ENCODE results near the gene CD37. TPM values are rescaled to one million over a fixed set of nuclear protein-coding genes. Genes with fewer than 3 reads are reported as not detected.

CD37 gene
- total and polyA plus RNA-seq, 2 donors (not counting 1 experiment from before 2014, with no cell fraction given), result 1,998 to 2,188 TPM

DNA sequence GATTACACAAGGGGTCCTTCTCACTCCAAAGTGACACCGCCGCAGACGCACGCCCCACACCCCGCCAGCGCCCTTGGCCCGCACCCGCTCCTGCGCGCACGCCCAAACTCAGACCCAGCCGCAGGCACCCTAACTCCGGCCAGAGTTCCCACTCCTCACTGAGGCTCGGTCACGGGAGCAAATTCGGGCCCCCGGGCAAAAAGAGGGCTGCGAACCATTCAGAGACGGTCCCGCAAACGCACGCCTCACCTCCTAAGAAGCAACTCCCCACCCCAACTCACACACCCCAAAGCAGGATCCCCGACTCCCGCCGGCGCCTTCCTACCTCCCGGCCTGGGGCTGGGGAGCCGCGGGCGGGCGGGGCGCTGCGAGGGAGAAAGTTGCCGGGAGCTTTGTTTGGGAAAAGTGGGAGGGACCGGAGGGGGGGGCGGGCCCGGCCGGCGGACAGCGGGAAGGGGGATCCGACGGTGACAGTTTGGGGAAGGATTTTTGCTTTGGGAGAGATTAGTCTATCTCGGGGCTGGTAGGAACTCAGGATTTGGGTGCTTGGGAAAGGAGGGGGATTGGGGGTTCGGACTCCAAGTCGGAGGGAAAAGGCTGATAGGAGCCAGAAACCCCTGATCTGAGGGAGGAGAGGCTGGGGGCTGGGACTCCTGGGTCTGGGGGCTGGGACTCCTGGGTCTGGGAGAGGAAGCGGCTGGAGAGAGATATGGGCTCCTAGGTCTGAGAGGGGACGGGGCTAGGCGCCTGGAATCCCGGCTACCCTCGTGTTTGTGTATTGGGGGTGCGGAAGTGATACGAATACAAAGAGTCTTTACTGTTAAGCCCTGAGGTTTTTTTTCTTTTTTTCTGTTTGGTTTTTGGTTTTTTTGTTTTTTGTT is 27.1 kb downstream of the CD37 start, which contains the start of gene TEAD2:
TSS of gene TEAD2 (minus strand) at position 369 of the 881 bp plus-strand sequence. CDS start 2,341 bp downstream, outside the sequence.
- H3K27me3 ChIP-seq (replicated peaks in 1 of 4; ENCODE audit: control extremely low read depth in 1 of 4, control insufficient read depth in 3 of 4, insufficient read depth in 4 of 4, low read length in 3 of 4), result peaks cover 0 to 10% (median 3%) of the 10 kb centered on the region in 4 experiments
- Mint-ChIP-seq H3K4me1 (peaks cover 44% of the 10 kb centered on the region), H3K27me3 (no peaks in the 10 kb centered on the region), H3K4me3 (no peak within 1 kb of the TSS), H3K9me3 (ENCODE audit: insufficient read depth) (no peaks in the 10 kb centered on the region), H3K27ac (peak within 1 kb of the TSS; percentile 84)
- H4K20me1 ChIP-seq (ENCODE audit: control insufficient read depth, insufficient read depth, low read length, poor library complexity, severe bottlenecking), result no peaks in the 10 kb centered on the region
- TF ChIP-seq EZH2 (IDR thresholded peaks at IDR 0.05; ENCODE audit: borderline replicate concordance, insufficient read depth, low read depth, low read length, poor library complexity, severe bottlenecking), result no peak
- peak within 1 kb of the TSS; percentile 65 for H3K9ac ChIP-seq (ENCODE audit: low read length)
- peak within 1 kb of the TSS; percentile 98 for H3K4me2 ChIP-seq (replicated peaks; ENCODE audit: low read depth, low read length, poor library complexity, severe bottlenecking)
- H3K36me3 ChIP-seq (replicated peaks in 1 of 2; ENCODE audit: control extremely low read depth in 1 of 2, control insufficient read depth in 1 of 2, extremely low read depth in 1 of 2, insufficient read depth in 2 of 2, low read length in 1 of 2), result no peaks in the 10 kb centered on the region
- peak; percentile 63 for DNase-seq
- H3K79me2 ChIP-seq (ENCODE audit: control insufficient read depth, insufficient read depth, low read length), result no peaks in the 10 kb centered on the region
- peak within 1 kb of the TSS; percentile 57 to 70 for H3K27ac ChIP-seq (ENCODE audit: low read length in 2 of 2)
- ChIA-PET CTCF (interaction anchor here (0.6 to 1.1 kb wide), 5 partner anchors 29 to 87 kb away, joined by 3 to 4 read pairs (median 3); no protein-coding TSS in a partner anchor), POLR2A (interaction anchor here (0.9 to 2.7 kb wide), 5 partner anchors 9 to 29 kb away, joined by 3 to 11 read pairs (median 5); partner anchors contain the start of gene CD37)
- peak within 1 kb of the TSS in 4 of 5 experiments; percentile 45 to 83 (median 58) for H3K4me3 ChIP-seq (ENCODE audit: control extremely low read depth in 1 of 5, extremely low read depth in 1 of 5, insufficient read depth in 1 of 5, low read depth in 2 of 5, low read length in 4 of 5)
- WGBS (ENCODE audit: insufficient coverage), result 2% methylated on average over 50 of the region's 52 CpGs
- no peak for ATAC-seq (ENCODE audit: low read depth)
- intact Hi-C loops (cut with micrococcal nuclease), result loop anchor here (5.0 kb wide), 1 partner anchor 35 kb away; the partner anchor contains the start of gene SLC6A16
- peak within 1 kb of the TSS; percentile 77 for H2AFZ ChIP-seq (ENCODE audit: insufficient read depth, low read depth, low read length, poor library complexity, severe bottlenecking)
- peaks cover 0 to 8% (median 4%) of the 10 kb centered on the region in 3 donors for H3K9me3 ChIP-seq (ENCODE audit: control extremely low read depth in 1 of 3, control insufficient read depth in 2 of 3, insufficient read depth in 1 of 3, low read length in 2 of 3)
- H3K4me1 ChIP-seq (ENCODE audit: control insufficient read depth in 2 of 2, insufficient read depth in 2 of 2, low read length in 2 of 2), result peaks cover 51 to 62% of the 10 kb centered on the region in 2 donors

DNA sequence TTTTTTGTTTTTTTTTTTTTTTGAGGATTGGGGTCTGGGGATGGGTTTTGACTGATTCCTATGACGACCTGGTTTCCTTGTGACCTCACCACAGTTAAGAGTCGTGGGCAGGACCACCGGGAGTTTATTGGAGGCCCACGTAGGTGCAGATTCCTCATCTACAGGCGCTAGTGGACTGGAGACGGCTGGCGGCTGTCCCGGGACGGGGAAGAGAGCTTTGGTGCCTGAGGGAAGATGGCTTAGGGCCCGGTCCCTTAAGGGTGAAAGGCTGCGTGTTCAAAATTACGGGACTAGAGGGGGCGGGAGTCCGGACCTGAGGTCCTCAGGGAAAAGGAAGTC is 27.7 kb downstream of the CD37 start:
- Histone ChIP-seq H3K4me2 (replicated peaks; ENCODE audit: low read depth, low read length, poor library complexity, severe bottlenecking) (peak overlapping the region; percentile 98), H3K4me1 (ENCODE audit: control insufficient read depth in 2 of 2, insufficient read depth in 2 of 2, low read length in 2 of 2) (peaks cover 46 to 56% of the 10 kb centered on the region in 2 donors), H3K27me3 (replicated peaks in 1 of 4; ENCODE audit: control extremely low read depth in 1 of 4, control insufficient read depth in 3 of 4, insufficient read depth in 4 of 4, low read length in 3 of 4) (peaks cover 0 to 10% (median 3%) of the 10 kb centered on the region in 4 experiments), H3K79me2 (ENCODE audit: control insufficient read depth, insufficient read depth, low read length) (no peaks in the 10 kb centered on the region), H3K36me3 (replicated peaks in 1 of 2; ENCODE audit: control extremely low read depth in 1 of 2, control insufficient read depth in 1 of 2, extremely low read depth in 1 of 2, insufficient read depth in 2 of 2, low read length in 1 of 2) (no peaks in the 10 kb centered on the region), H3K4me3 (ENCODE audit: control extremely low read depth in 1 of 5, extremely low read depth in 1 of 5, insufficient read depth in 1 of 5, low read depth in 2 of 5, low read length in 4 of 5) (peak overlapping the region in 4 of 5 experiments; percentile 45 to 83 (median 58)), H3K27ac (ENCODE audit: low read length in 2 of 2) (peak overlapping the region in 1 of 2 donors; percentile 6), H2AFZ (ENCODE audit: insufficient read depth, low read depth, low read length, poor library complexity, severe bottlenecking) (peak overlapping the region; percentile 77), H4K20me1 (ENCODE audit: control insufficient read depth, insufficient read depth, low read length, poor library complexity, severe bottlenecking) (no peaks in the 10 kb centered on the region), H3K9ac (ENCODE audit: low read length) (peak overlapping the region; percentile 65), H3K9me3 (ENCODE audit: control extremely low read depth in 1 of 3, control insufficient read depth in 2 of 3, insufficient read depth in 1 of 3, low read length in 2 of 3) (peaks cover 0 to 9% (median 4%) of the 10 kb centered on the region in 3 donors)
- intact Hi-C loops (cut with micrococcal nuclease), result loop anchor here (1.0 to 5.0 kb wide), 3 partner anchors 23 to 36 kb away; partner anchors contain the start of gene SLC6A16
- ATAC-seq (ENCODE audit: low read depth) (no peak), DNase-seq (no peak)
- Mint-ChIP-seq H3K27ac (no peak overlapping the region), H3K4me3 (no peak overlapping the region), H3K27me3 (no peaks in the 10 kb centered on the region), H3K9me3 (ENCODE audit: insufficient read depth) (no peaks in the 10 kb centered on the region), H3K4me1 (peaks cover 40% of the 10 kb centered on the region)
- ChIA-PET CTCF (interaction anchor here (0.6 to 1.1 kb wide), 5 partner anchors 28 to 86 kb away, joined by 3 to 4 read pairs (median 3); no protein-coding TSS in a partner anchor), POLR2A (interaction anchor here (0.9 to 2.7 kb wide), 5 partner anchors 10 to 29 kb away, joined by 3 to 11 read pairs (median 5); partner anchors contain the start of gene CD37)
- 2% methylated on average over 14 of the region's 14 CpGs for WGBS (ENCODE audit: insufficient coverage)
- TF ChIP-seq EZH2 (IDR thresholded peaks at IDR 0.05; ENCODE audit: borderline replicate concordance, insufficient read depth, low read depth, low read length, poor library complexity, severe bottlenecking), result no peak
- TF ChIP-seq, protein P1, sequence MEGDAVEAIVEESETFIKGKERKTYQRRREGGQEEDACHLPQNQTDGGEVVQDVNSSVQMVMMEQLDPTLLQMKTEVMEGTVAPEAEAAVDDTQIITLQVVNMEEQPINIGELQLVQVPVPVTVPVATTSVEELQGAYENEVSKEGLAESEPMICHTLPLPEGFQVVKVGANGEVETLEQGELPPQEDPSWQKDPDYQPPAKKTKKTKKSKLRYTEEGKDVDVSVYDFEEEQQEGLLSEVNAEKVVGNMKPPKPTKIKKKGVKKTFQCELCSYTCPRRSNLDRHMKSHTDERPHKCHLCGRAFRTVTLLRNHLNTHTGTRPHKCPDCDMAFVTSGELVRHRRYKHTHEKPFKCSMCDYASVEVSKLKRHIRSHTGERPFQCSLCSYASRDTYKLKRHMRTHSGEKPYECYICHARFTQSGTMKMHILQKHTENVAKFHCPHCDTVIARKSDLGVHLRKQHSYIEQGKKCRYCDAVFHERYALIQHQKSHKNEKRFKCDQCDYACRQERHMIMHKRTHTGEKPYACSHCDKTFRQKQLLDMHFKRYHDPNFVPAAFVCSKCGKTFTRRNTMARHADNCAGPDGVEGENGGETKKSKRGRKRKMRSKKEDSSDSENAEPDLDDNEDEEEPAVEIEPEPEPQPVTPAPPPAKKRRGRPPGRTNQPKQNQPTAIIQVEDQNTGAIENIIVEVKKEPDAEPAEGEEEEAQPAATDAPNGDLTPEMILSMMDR (IDR thresholded peaks at IDR 0.05), result no peak
